ENCODE data around the gene COL23A1.

GRCh38 chr5:178221282-178221681 is 368.9 kb downstream of the COL23A1 start:
- no peak for TF ChIP-seq ZNF219 (CRISPR knock-in tag; IDR thresholded peaks at IDR 0.05; ENCODE audit: borderline replicate concordance)
- TF ChIP-seq CTCF (IDR thresholded peaks at IDR 0.05) = no peak
